ENCODE data around the gene MCAM. TPM values are rescaled to one million over a fixed set of nuclear protein-coding genes. Genes with fewer than 3 reads are reported as not detected.

MCAM gene
- total RNA-seq, 1 donor from 2014 or later = 23.3 TPM

- Histone ChIP-seq H3K27ac (no peak overlapping the region), H3K79me2 (ENCODE audit: low read depth) (peaks cover 24% of the 10 kb centered on the region), H2AFZ (replicated peaks) (no peak overlapping the region), H3K27me3 (no peaks in the 10 kb centered on the region), H3K4me3 (no peak overlapping the region), H3K4me1 (no peaks in the 10 kb centered on the region), H3K36me3 (no peaks in the 10 kb centered on the region), H3F3A (ENCODE audit: low read depth) (no peaks in the 10 kb centered on the region), H3K4me2 (no peak overlapping the region), H4K20me1 (ENCODE audit: low read depth) (no peaks in the 10 kb centered on the region), H3K9ac (no peak overlapping the region), H3K9me3 (ENCODE audit: low read depth) (no peaks in the 10 kb centered on the region)
- Mint-ChIP-seq H3K9me3 (no peaks in the 10 kb centered on the region), H3K36me3 (peaks cover 3% of the 10 kb centered on the region), H3K27me3 (ENCODE audit: insufficient read depth, low read depth) (no peaks in the 10 kb centered on the region), H3K4me1 (no peaks in the 10 kb centered on the region), H3K27ac (no peak overlapping the region), H3K4me3 (no peak overlapping the region)
- no peak for DNase-seq (ENCODE audit: low spot score)
- TF ChIP-seq EZH2 (IDR thresholded peaks at IDR 0.05) (no peak), CTCF (IDR thresholded peaks at IDR 0.05) (no peak), EZH2phosphoT487 (IDR thresholded peaks at IDR 0.05) (no peak)
Observed at GRCh38 chr11:119267645-119268044, 49.3 kb downstream of the MCAM start.

- no peaks in the 10 kb centered on the region for H3F3A ChIP-seq (ENCODE audit: low read depth)
- H3K4me2 ChIP-seq = no peak overlapping the region
- no peak overlapping the region for H3K4me3 Mint-ChIP-seq
- H3K4me1 Mint-ChIP-seq = no peaks in the 10 kb centered on the region
- no peak overlapping the region for H3K27ac Mint-ChIP-seq
- no peaks in the 10 kb centered on the region for H3K4me1 ChIP-seq
- H2AFZ ChIP-seq (replicated peaks) = no peak overlapping the region
- no peak overlapping the region for H3K4me3 ChIP-seq
- no peaks in the 10 kb centered on the region for H3K36me3 ChIP-seq
- no peaks in the 10 kb centered on the region for H4K20me1 ChIP-seq (ENCODE audit: low read depth)
- no peak overlapping the region for H3K9ac ChIP-seq
- no peak overlapping the region for H3K27ac ChIP-seq
- H3K36me3 Mint-ChIP-seq = no peaks in the 10 kb centered on the region
- H3K27me3 ChIP-seq = no peaks in the 10 kb centered on the region
- no peak for DNase-seq (ENCODE audit: low spot score)
- peaks cover 24% of the 10 kb centered on the region for H3K79me2 ChIP-seq (ENCODE audit: low read depth)
- no peak for TF ChIP-seq EZH2phosphoT487 (IDR thresholded peaks at IDR 0.05)
- no peak for TF ChIP-seq CTCF (IDR thresholded peaks at IDR 0.05)
- no peak for TF ChIP-seq EZH2 (IDR thresholded peaks at IDR 0.05)
- no peaks in the 10 kb centered on the region for H3K9me3 Mint-ChIP-seq
- H3K9me3 ChIP-seq (ENCODE audit: low read depth) = no peaks in the 10 kb centered on the region
- no peaks in the 10 kb centered on the region for H3K27me3 Mint-ChIP-seq (ENCODE audit: insufficient read depth, low read depth)
Observed at GRCh38 chr11:119266517-119267255, 50.2 kb downstream of the MCAM start.

GRCh38 chr11:119266063-119266462, 50.9 kb downstream of the MCAM start:
- no peaks in the 10 kb centered on the region for H3K27me3 ChIP-seq
- Mint-ChIP-seq H3K4me3 (no peak overlapping the region), H3K36me3 (no peaks in the 10 kb centered on the region), H3K4me1 (no peaks in the 10 kb centered on the region), H3K9me3 (no peaks in the 10 kb centered on the region), H3K27me3 (ENCODE audit: insufficient read depth, low read depth) (no peaks in the 10 kb centered on the region), H3K27ac (no peak overlapping the region)
- no peak overlapping the region for H2AFZ ChIP-seq (replicated peaks)
- no peak overlapping the region for H3K4me3 ChIP-seq
- no peaks in the 10 kb centered on the region for H4K20me1 ChIP-seq (ENCODE audit: low read depth)
- H3K4me1 ChIP-seq = no peaks in the 10 kb centered on the region
- H3K79me2 ChIP-seq (ENCODE audit: low read depth) = peaks cover 24% of the 10 kb centered on the region
- no peak for DNase-seq (ENCODE audit: low spot score)
- TF ChIP-seq CTCF (IDR thresholded peaks at IDR 0.05) (no peak), EZH2 (IDR thresholded peaks at IDR 0.05) (no peak), EZH2phosphoT487 (IDR thresholded peaks at IDR 0.05) (no peak)
- H3K4me2 ChIP-seq = no peak overlapping the region
- no peak overlapping the region for H3K9ac ChIP-seq
- no peaks in the 10 kb centered on the region for H3K36me3 ChIP-seq
- no peak overlapping the region for H3K27ac ChIP-seq
- H3F3A ChIP-seq (ENCODE audit: low read depth) = no peaks in the 10 kb centered on the region
- H3K9me3 ChIP-seq (ENCODE audit: low read depth) = no peaks in the 10 kb centered on the region

All from neural progenitor cell (in vitro differentiated cells).